ENCODE results near the gene ZBTB25. TPM values are rescaled to one million over a fixed set of nuclear protein-coding genes. Genes with fewer than 3 reads are reported as not detected.
A peak's percentile ranks its signal among the peaks of the same experiment; 100 is the strongest.

ZBTB25 gene
- polyA plus RNA-seq, 1 of the 3 experiments (the other 2 are of a cell fraction): 4.5 TPM

GRCh38 chr14:64465191-64465822 lies 38.3 kb downstream of the ZBTB25 start, which contains the start of gene AKAP5:
TSS of gene AKAP5 (plus strand) at chr14:64465499. CDS start at chr14:64468395, 2,896 bp downstream.
- ChIA-PET POLR2A (interaction anchor here (1.0 to 1.1 kb wide), 2 partner anchors 37 to 127 kb away, joined by 3 read pairs; no protein-coding TSS in a partner anchor), CTCF (interaction anchor here (1.1 to 5.5 kb wide), 11 partner anchors 10 to 126 kb away, joined by 3 to 28 read pairs (median 5); partner anchors contain the start of gene HSPA2)
- TF ChIP-seq ELF1 (IDR thresholded peaks at IDR 0.05) (no peak), CHD2 (IDR thresholded peaks at IDR 0.05; ENCODE audit: low read length, partially characterized antibody) (peak; percentile 8)
- TF ChIP-seq, protein P1, sequence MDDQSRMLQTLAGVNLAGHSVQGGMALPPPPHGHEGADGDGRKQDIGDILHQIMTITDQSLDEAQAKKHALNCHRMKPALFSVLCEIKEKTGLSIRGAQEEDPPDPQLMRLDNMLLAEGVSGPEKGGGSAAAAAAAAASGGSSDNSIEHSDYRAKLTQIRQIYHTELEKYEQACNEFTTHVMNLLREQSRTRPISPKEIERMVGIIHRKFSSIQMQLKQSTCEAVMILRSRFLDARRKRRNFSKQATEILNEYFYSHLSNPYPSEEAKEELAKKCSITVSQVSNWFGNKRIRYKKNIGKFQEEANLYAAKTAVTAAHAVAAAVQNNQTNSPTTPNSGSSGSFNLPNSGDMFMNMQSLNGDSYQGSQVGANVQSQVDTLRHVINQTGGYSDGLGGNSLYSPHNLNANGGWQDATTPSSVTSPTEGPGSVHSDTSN (IDR thresholded peaks at IDR 0.05): peak; percentile 94
- Histone ChIP-seq H3K4me2 (peak within 1 kb of the TSS; percentile 85), H3K27ac (ENCODE audit: low read depth in 2 of 2, low read length in 1 of 2) (peak within 1 kb of the TSS; percentile 24 to 64; a peak in 2 of 4 replicates), H3K27me3 (ENCODE audit: insufficient read depth) (no peaks in the 10 kb centered on the region), H3K9ac (peak within 1 kb of the TSS; percentile 38; the same call in 1 of the 2 replicates), H3F3A (replicated peaks; ENCODE audit: insufficient read depth) (peaks cover 8% of the 10 kb centered on the region), H3K36me3 (replicated peaks in 1 of 2; ENCODE audit: control insufficient read depth in 1 of 2, insufficient read depth in 2 of 2, low read length in 1 of 2) (peaks cover 0 to 5% of the 10 kb centered on the region in 2 experiments), H3K4me3 (ENCODE audit: low read depth in 2 of 2, low read length in 1 of 2) (peak within 1 kb of the TSS; percentile 68 to 73), H3K79me2 (ENCODE audit: insufficient read depth) (no peaks in the 10 kb centered on the region), H4K20me1 (ENCODE audit: insufficient read depth) (no peaks in the 10 kb centered on the region), H3K4me1 (ENCODE audit: control insufficient read depth in 1 of 2, insufficient read depth in 2 of 2, low read depth in 1 of 2, low read length in 1 of 2) (peaks cover 0 to 13% of the 10 kb centered on the region in 2 experiments; a peak in 2 of 4 replicates), H2AFZ (ENCODE audit: low read depth) (peak within 1 kb of the TSS; percentile 73), H3K9me3 (no peaks in the 10 kb centered on the region), H3K9me2 (no peaks in the 10 kb centered on the region)
- DNase-seq: peak; percentile 96
- 0% methylated on average over 15 of the region's 74 CpGs for WGBS (ENCODE audit: low lambda C conversion rate)

DNA sequence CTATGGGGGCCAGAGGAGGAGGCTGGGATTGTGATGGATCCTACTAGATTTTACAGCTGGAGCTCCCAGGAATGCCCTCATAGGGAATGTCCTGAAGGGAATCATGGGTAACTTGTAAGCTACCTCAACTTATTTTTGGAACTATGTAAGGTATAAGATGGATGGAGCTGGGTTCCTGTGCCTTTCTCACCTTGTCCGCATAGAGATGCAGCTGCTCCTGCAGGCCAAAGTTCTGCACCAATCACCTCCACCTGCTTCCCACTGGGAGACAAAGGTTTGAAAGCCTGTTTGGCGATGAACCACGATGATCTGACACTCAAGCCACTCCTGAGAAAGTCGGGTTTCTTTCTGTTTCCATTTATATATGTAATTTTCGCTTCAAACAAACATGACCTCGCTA lies 39.0 kb downstream of the ZBTB25 start:
- Histone ChIP-seq H3K27ac (ENCODE audit: low read depth in 2 of 2, low read length in 1 of 2) (peak overlapping the region in 1 of 2 experiments; percentile 44; a peak in 1 of 4 replicates), H3K79me2 (ENCODE audit: insufficient read depth) (no peaks in the 10 kb centered on the region), H2AFZ (ENCODE audit: low read depth) (peak overlapping the region; percentile 73; the same call in 1 of the 2 replicates), H3K4me2 (peak overlapping the region; percentile 85), H3K9me3 (no peaks in the 10 kb centered on the region), H4K20me1 (ENCODE audit: insufficient read depth) (no peaks in the 10 kb centered on the region), H3K27me3 (ENCODE audit: insufficient read depth) (no peaks in the 10 kb centered on the region), H3F3A (replicated peaks; ENCODE audit: insufficient read depth) (peaks cover 8% of the 10 kb centered on the region), H3K9ac (peak overlapping the region; percentile 38; the same call in 1 of the 2 replicates), H3K4me3 (ENCODE audit: low read depth in 2 of 2, low read length in 1 of 2) (peak overlapping the region; percentile 68 to 73), H3K36me3 (replicated peaks in 1 of 2; ENCODE audit: control insufficient read depth in 1 of 2, insufficient read depth in 2 of 2, low read length in 1 of 2) (peaks cover 0 to 5% of the 10 kb centered on the region in 2 experiments), H3K9me2 (no peaks in the 10 kb centered on the region), H3K4me1 (ENCODE audit: control insufficient read depth in 1 of 2, insufficient read depth in 2 of 2, low read depth in 1 of 2, low read length in 1 of 2) (peaks cover 0 to 13% of the 10 kb centered on the region in 2 experiments; a peak in 2 of 4 replicates)
- CTCF ChIA-PET: interaction anchor here (1.1 to 5.5 kb wide), 4 partner anchors 14 to 76 kb away, joined by 3 to 28 read pairs (median 4); partner anchors contain the start of gene HSPA2
- 25% methylated on average over 6 of the region's 6 CpGs for WGBS (ENCODE audit: low lambda C conversion rate)
- POLR2A ChIA-PET: no interaction called here
- TF ChIP-seq, protein P2, sequence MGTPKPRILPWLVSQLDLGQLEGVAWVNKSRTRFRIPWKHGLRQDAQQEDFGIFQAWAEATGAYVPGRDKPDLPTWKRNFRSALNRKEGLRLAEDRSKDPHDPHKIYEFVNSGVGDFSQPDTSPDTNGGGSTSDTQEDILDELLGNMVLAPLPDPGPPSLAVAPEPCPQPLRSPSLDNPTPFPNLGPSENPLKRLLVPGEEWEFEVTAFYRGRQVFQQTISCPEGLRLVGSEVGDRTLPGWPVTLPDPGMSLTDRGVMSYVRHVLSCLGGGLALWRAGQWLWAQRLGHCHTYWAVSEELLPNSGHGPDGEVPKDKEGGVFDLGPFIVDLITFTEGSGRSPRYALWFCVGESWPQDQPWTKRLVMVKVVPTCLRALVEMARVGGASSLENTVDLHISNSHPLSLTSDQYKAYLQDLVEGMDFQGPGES (IDR thresholded peaks at IDR 0.05; ENCODE audit: low read depth, low read length): no peak
- TF ChIP-seq MAX (IDR thresholded peaks at IDR 0.05; ENCODE audit: low read depth) (no peak), MXI1 (IDR thresholded peaks at IDR 0.05; ENCODE audit: low read depth, low read length) (no peak), TEAD4 (IDR thresholded peaks at IDR 0.05; ENCODE audit: borderline replicate concordance, insufficient read depth) (no peak)
- DNase-seq: no peak

All from SK-N-SH (cell line).